ENCODE measurements around the gene ANKRD63. TPM values are rescaled to one million over a fixed set of nuclear protein-coding genes. Genes with fewer than 3 reads are reported as not detected.

Gene ANKRD63
- total and polyA plus RNA-seq, 2 of the 13 experiments (the other 11 are each of a cell fraction or from before 2014, with no cell fraction given): not detected

GRCh38 chr15:40300771-40301170, 17.9 kb upstream of the ANKRD63 start (continued):
- no peak for TF ChIP-seq FOXP4 (CRISPR knock-in tag; IDR thresholded peaks at IDR 0.05)

- CTCF ChIA-PET (ENCODE audit: low intra/inter-chr PET ratio, low total read pairs): no interaction called here
- H3K9ac ChIP-seq (ENCODE audit: insufficient read depth, low read depth, low read length): no peak overlapping the region
Measured at GRCh38 chr15:40300367-40300766, 17.5 kb upstream of the ANKRD63 start.

More at GRCh38 chr15:40300367-40300766, 17.5 kb upstream of the ANKRD63 start:
- no peak overlapping the region for H3K4me3 ChIP-seq (replicated peaks in 1 of 3; ENCODE audit: insufficient read depth in 1 of 3, low read depth in 2 of 3, low read length in 3 of 3)
- no TSS peak for BruUV-seq (replicated peaks)
- H3K9me3 ChIP-seq (ENCODE audit: low read length): no peaks in the 10 kb centered on the region
- DNase-seq (ENCODE audit: low spot score) (no peak), FAIRE-seq (no peak), ATAC-seq (no peak)
- H3K4me1 ChIP-seq (ENCODE audit: insufficient read depth, low read length): no peaks in the 10 kb centered on the region
- H3K79me2 ChIP-seq (ENCODE audit: insufficient read depth, low read length): no peaks in the 10 kb centered on the region
- intact Hi-C loops (cut with micrococcal nuclease; ENCODE audit: unreplicated experiment) (no loop called here), in situ Hi-C loops (cut with HindIII; ENCODE audit: extremely low pct_ligation_motif_present, low pct_unique_long_range_greater_than_20kb) (no loop called here)
- no peak overlapping the region for H2AFZ ChIP-seq (ENCODE audit: low read length)
- POLR2A ChIA-PET: no interaction called here
- no peak overlapping the region for H3K4me2 ChIP-seq (ENCODE audit: low read depth, low read length)
- H3K27me3 ChIP-seq (ENCODE audit: control insufficient read depth in 1 of 2, insufficient read depth in 2 of 2, low read length in 2 of 2): peaks cover 16 to 79% of the 10 kb centered on the region in 2 experiments
- WGBS (ENCODE audit: low lambda C conversion rate): 44% methylated on average over 2 of the region's 2 CpGs
- no peaks in the 10 kb centered on the region for H3K36me3 ChIP-seq (replicated peaks in 1 of 2; ENCODE audit: control insufficient read depth in 1 of 2, insufficient read depth in 2 of 2, low read length in 2 of 2)
- H3K27ac ChIP-seq (ENCODE audit: extremely low read length, insufficient read depth, low read length): no peak overlapping the region
- TF ChIP-seq ZNF124 (CRISPR knock-in tag; IDR thresholded peaks at IDR 0.05) (no peak), TEF (CRISPR knock-in tag; IDR thresholded peaks at IDR 0.05) (no peak)
- no peaks in the 10 kb centered on the region for H4K20me1 ChIP-seq (ENCODE audit: insufficient read depth, low read length)
